Neural crest cell (in vitro differentiated cells): ENCODE measurements around the gene TXNDC11. TPM values are rescaled to one million over a fixed set of nuclear protein-coding genes. Genes with fewer than 3 reads are reported as not detected.

Experiments
- DNase-seq: peaks from one replicate; pipeline ENCODE4 v3.0.0; 2021; ENCODE audit warnings: low read depth, mixed read lengths, low spot score
- H3K27ac Mint-ChIP-seq: one replicate; pipeline ENCODE4 v1.8.0; 2021; ENCODE audit warnings: mild to moderate bottlenecking, mixed read lengths; ENCODE audit not compliant: unreplicated experiment
- H3K27me3 Mint-ChIP-seq: 2 replicates; pipeline ENCODE4 v1.8.0; 2021; ENCODE audit warnings: low read depth, mild to moderate bottlenecking, mixed read lengths
- H3K36me3 Mint-ChIP-seq: 2 replicates; pipeline ENCODE4 v1.8.0; 2021; ENCODE audit warnings: low read depth, mild to moderate bottlenecking, mixed read lengths
- H3K4me1 Mint-ChIP-seq: 2 replicates; pipeline ENCODE4 v1.8.0; 2021; ENCODE audit warnings: mixed read lengths
- H3K4me3 Mint-ChIP-seq: one replicate; pipeline ENCODE4 v1.8.0; 2021; ENCODE audit warnings: mild to moderate bottlenecking, mixed read lengths
- H3K9me3 Mint-ChIP-seq: 2 replicates; pipeline ENCODE4 v1.8.0; 2021; ENCODE audit warnings: mixed read lengths
- total RNA-seq: library from RNA; stranded (reverse); gene quantifications from 2 replicates; pipeline ENCODE4 v1.2.1, GENCODE V29; 2021
- TF ChIP-seq, protein P1 (sequence below): fragments of 200-600 bp; sonication (generic); conservative IDR thresholded peaks from 2 replicates; pipeline ENCODE4 v1.5.0; 2021; ENCODE audit warnings: antibody characterized with exemption, mild to moderate bottlenecking

The TXNDC11 gene
- total RNA-seq, 1 donor from 2014 or later: 16.9 TPM

- Mint-ChIP-seq H3K27me3 (no peaks in the 10 kb centered on the region), H3K9me3 (no peaks in the 10 kb centered on the region), H3K27ac (no peak overlapping the region), H3K4me3 (no peak overlapping the region), H3K36me3 (peaks cover 7% of the 10 kb centered on the region), H3K4me1 (peaks cover 11% of the 10 kb centered on the region)
- DNase-seq: no peak
- TF ChIP-seq, protein P1, sequence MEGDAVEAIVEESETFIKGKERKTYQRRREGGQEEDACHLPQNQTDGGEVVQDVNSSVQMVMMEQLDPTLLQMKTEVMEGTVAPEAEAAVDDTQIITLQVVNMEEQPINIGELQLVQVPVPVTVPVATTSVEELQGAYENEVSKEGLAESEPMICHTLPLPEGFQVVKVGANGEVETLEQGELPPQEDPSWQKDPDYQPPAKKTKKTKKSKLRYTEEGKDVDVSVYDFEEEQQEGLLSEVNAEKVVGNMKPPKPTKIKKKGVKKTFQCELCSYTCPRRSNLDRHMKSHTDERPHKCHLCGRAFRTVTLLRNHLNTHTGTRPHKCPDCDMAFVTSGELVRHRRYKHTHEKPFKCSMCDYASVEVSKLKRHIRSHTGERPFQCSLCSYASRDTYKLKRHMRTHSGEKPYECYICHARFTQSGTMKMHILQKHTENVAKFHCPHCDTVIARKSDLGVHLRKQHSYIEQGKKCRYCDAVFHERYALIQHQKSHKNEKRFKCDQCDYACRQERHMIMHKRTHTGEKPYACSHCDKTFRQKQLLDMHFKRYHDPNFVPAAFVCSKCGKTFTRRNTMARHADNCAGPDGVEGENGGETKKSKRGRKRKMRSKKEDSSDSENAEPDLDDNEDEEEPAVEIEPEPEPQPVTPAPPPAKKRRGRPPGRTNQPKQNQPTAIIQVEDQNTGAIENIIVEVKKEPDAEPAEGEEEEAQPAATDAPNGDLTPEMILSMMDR: no peak
These were observed 54.2 kb downstream of the TXNDC11 start for GRCh38 chr16:11688520-11688886.

DNA sequence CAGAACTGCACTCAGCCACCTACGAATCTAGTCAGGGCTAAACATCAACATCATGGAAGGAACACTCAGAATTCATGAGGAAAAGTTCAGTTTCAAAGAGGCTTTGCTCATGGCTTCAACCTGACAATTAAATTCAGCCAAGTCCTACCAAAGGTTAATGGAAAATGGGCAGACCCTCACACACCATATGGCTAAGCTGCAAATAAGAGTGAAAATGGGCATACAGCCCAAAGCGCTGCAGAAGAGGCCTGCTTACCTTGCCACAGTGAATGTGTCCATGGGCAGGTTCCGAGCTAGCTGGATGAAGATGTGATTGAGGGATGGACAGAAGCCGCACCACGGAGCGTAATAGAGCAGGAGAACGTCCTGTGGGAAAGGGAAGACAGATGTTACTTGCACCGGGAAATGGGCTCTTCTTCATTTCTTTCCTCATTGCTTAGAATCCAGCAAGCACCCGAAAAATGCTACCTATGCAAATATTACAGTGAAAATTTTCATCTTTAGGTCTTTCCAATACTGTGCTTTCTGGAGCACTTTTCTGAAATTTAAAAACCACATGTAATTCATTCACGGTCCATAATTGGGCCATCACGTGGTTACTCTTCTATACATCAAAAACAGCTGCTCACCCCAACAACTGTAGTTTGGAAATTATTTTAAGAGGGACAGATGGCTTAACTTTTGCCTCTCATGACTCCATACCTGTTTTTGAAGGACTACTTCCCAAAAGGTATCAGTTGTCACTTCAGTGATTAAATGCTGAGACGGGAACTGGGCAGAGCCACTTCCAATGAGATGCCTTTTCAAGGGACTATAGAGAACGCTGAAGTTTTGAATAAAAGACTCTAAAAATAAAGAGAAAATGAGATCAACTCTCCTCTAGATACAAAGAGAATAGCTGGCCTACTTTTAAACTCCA, 54.8 kb downstream of the TXNDC11 start:
- TF ChIP-seq, protein P1: no peak
- H3K27me3 Mint-ChIP-seq: no peaks in the 10 kb centered on the region
- no peak for DNase-seq
- peaks cover 11% of the 10 kb centered on the region for H3K4me1 Mint-ChIP-seq
- H3K9me3 Mint-ChIP-seq: no peaks in the 10 kb centered on the region
- no peak overlapping the region for H3K4me3 Mint-ChIP-seq
- no peak overlapping the region for H3K27ac Mint-ChIP-seq
- peaks cover 9% of the 10 kb centered on the region for H3K36me3 Mint-ChIP-seq

DNA sequence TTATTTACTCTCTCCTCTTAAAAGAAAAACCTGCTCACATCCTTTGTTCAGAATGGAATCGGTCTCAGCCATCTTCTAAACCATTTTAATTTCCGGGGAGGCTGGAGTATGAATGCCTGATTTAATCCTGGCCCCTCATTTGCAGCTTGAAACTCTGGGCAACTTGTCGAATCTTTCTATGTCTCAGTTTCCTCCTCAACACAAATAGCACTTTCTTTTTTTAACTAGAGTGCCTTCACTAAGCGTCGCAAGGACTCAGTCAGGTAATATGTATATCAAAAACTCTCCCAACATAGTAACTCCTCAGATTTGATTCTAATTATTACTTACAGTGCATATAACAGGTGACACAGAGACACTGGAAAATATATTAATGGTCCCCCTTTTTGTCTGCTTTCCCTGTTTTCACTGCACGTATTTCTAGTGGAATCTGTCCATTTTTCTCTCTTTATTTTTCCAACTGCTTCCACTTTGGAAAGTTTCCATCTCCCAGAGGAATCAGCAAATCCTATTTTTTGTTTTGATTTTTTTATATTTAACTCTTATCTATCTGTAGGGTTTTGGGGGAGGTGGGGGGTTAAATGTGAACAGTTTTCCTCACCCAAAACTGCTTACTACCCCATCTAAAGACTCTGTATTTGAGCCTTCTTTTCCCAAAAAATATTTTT, 55.8 kb downstream of the TXNDC11 start:
- Mint-ChIP-seq H3K4me1 (peaks cover 11% of the 10 kb centered on the region), H3K4me3 (no peak overlapping the region), H3K36me3 (peaks cover 9% of the 10 kb centered on the region), H3K27me3 (no peaks in the 10 kb centered on the region), H3K27ac (no peak overlapping the region), H3K9me3 (no peaks in the 10 kb centered on the region)
- TF ChIP-seq, protein P1: no peak
- DNase-seq: no peak

GRCh38 chr16:11685844-11686618, 56.6 kb downstream of the TXNDC11 start:
- Mint-ChIP-seq H3K4me1 (peaks cover 11% of the 10 kb centered on the region), H3K27ac (no peak overlapping the region), H3K27me3 (no peaks in the 10 kb centered on the region), H3K4me3 (no peak overlapping the region), H3K9me3 (no peaks in the 10 kb centered on the region), H3K36me3 (peaks cover 6% of the 10 kb centered on the region)
- no peak for DNase-seq
- TF ChIP-seq, protein P1: no peak

DNA sequence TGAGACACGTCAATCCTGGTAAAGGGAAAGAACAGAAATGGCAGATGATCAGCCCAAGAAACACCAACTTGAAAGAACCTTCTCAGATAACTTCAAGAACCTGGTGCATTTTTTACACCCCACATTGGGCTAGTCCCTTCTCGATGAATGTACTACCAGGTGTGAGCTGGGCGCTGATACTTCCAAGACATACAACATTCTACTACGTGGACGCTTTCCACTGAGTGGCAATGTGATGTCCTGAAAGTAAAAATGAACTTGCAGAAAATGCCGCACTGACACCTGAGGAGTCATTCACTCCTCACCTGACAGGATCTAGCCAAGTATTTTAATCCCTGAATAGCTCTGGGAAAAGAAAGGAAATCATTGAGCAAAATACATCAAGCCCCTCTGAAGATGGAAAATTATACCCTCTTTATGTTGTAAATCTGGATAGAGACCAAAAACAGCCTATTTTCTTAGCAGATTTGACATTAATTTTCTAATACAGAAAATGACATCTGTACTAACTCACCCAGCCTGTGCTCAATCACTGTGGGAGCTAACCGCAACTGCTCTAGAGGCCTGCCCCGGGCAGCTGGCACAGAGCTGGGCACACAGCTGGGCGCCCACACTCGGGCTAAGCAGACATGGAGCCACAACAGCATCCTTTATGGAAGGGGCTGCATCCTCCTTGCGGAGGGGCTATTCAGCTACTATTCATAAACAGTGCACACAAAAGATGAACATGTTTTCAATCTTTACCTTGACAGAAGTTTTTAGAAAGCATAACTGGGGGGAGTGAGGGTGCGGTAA, 58.2 kb downstream of the TXNDC11 start:
- H3K27me3 Mint-ChIP-seq: no peaks in the 10 kb centered on the region
- peaks cover 3% of the 10 kb centered on the region for H3K36me3 Mint-ChIP-seq
- no peaks in the 10 kb centered on the region for H3K4me1 Mint-ChIP-seq
- H3K4me3 Mint-ChIP-seq: no peak overlapping the region
- no peaks in the 10 kb centered on the region for H3K9me3 Mint-ChIP-seq
- TF ChIP-seq, protein P1: no peak
- H3K27ac Mint-ChIP-seq: no peak overlapping the region
- no peak for DNase-seq
